Measurements from ENCODE around the gene EXOC6B.
"Not testable (repeated sequence)": the region's sequence is repeated elsewhere in the genome, so short reads cannot be mapped to it uniquely, and the experiment has no call there.

DNA sequence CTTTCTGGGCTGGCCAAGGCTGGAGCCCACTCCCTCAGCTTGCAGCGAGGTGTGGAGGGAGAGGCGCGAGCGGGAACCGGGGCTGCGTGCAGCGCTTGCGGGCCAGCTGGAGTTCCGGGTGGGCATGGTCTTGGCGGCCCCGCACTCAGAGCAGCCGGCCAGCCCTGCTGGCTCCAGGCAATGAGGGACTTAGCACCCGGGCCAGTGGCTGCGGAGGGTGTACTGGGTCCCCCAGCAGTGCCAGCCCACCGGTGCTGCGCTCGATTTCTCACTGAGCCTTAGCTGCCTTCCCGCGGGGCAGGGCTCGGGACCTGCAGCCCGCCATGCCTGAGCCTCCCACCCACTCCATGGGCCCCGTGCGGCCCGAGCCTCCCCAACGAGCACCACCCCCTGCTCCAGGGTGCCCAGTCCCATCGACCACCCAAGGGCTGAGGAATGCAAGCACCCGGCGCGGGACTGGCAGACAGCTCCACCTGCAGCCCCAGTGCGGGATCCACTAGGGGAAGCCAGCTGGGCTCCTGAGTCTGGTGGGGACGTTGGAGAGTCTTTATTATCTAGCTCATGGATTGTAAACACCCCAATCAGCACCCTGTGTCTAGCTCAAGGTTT, 404.0 kb downstream of the EXOC6B start:
- TF ChIP-seq POLR2A (IDR thresholded peaks at IDR 0.05): not testable (repeated sequence)
- TF ChIP-seq, protein P1, sequence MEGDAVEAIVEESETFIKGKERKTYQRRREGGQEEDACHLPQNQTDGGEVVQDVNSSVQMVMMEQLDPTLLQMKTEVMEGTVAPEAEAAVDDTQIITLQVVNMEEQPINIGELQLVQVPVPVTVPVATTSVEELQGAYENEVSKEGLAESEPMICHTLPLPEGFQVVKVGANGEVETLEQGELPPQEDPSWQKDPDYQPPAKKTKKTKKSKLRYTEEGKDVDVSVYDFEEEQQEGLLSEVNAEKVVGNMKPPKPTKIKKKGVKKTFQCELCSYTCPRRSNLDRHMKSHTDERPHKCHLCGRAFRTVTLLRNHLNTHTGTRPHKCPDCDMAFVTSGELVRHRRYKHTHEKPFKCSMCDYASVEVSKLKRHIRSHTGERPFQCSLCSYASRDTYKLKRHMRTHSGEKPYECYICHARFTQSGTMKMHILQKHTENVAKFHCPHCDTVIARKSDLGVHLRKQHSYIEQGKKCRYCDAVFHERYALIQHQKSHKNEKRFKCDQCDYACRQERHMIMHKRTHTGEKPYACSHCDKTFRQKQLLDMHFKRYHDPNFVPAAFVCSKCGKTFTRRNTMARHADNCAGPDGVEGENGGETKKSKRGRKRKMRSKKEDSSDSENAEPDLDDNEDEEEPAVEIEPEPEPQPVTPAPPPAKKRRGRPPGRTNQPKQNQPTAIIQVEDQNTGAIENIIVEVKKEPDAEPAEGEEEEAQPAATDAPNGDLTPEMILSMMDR (IDR thresholded peaks at IDR 0.05): not testable (repeated sequence)

Measured in esophagus squamous epithelium (tissue), 4 donors.